Naive B cell (primary cell): ENCODE results near the gene LSAMP. TPM values are rescaled to one million over a fixed set of nuclear protein-coding genes. Genes with fewer than 3 reads are reported as not detected.
A peak's percentile ranks its signal among the peaks of the same experiment; 100 is the strongest.

Source experiments
- ATAC-seq, 2 donors: fragments of 150-1000 bp; cut with Tn5 transposase; 2 replicates each; pipeline ENCODE4 v1.10.0; 2021; ENCODE audit warnings: low read depth in 2 of 2, mild to moderate bottlenecking in 2 of 2, moderate library complexity in 2 of 2
- DNase-seq: peaks from one replicate; pipeline ENCODE4 v3.0.0; 2022
- H3K27ac Mint-ChIP-seq, 6 donors: one replicate each; pipeline ENCODE4 v1.8.0; 2020 to 2022; ENCODE audit warnings: mild to moderate bottlenecking in 6 of 6, mixed read lengths in 6 of 6, moderate library complexity in 5 of 6, inconsistent platforms in 2 of 6
- H3K27me3 Mint-ChIP-seq, 3 donors: one replicate each; pipeline ENCODE4 v1.8.0; 2021 to 2022; ENCODE audit warnings: mixed read lengths in 3 of 3, mild to moderate bottlenecking in 1 of 3
- H3K36me3 Mint-ChIP-seq, 2 donors: one replicate each; pipeline ENCODE4 v1.8.0; 2020 to 2022; ENCODE audit warnings: mixed read lengths in 2 of 2, inconsistent platforms in 1 of 2, mild to moderate bottlenecking in 1 of 2
- H3K4me1 Mint-ChIP-seq, 3 donors: one replicate each; pipeline ENCODE4 v1.8.0; 2020 to 2022; ENCODE audit warnings: mixed read lengths in 3 of 3, inconsistent platforms in 1 of 3, mild to moderate bottlenecking in 1 of 3, moderate library complexity in 1 of 3
- H3K4me3 Mint-ChIP-seq, 8 donors: one replicate each; pipeline ENCODE4 v1.8.0; 2020 to 2022; ENCODE audit warnings: mild to moderate bottlenecking in 8 of 8, mixed read lengths in 8 of 8, moderate library complexity in 8 of 8, inconsistent platforms in 2 of 8
- H3K9me3 Mint-ChIP-seq, 7 donors: one replicate each; pipeline ENCODE4 v1.8.0; 2020 to 2022; ENCODE audit warnings: mixed read lengths in 7 of 7, mild to moderate bottlenecking in 5 of 7, inconsistent platforms in 2 of 7, moderate library complexity in 1 of 7
- polyA plus RNA-seq, 6 donors: library from polyadenylated mRNA; unstranded; fragments of 300-500 nt; fragmentation: Illumina TruSeq; gene quantifications; one replicate each; pipeline ENCODE4 v1.2.3, GENCODE V29; 2021; ENCODE audit warnings: low read depth in 6 of 6

Gene LSAMP
- polyA plus RNA-seq: not detected

- Mint-ChIP-seq H3K27me3 (peaks cover 3 to 17% (median 14%) of the 10 kb centered on the region in 3 donors), H3K4me1 (no peaks in the 10 kb centered on the region), H3K9me3 (peaks cover 0 to 4% (median 2%) of the 10 kb centered on the region in 7 donors), H3K36me3 (no peaks in the 10 kb centered on the region), H3K4me3 (peak within 1 kb of the TSS in 1 of 8 donors; percentile 47), H3K27ac (no peak within 1 kb of the TSS)
- DNase-seq (no peak), ATAC-seq (no peak)
Observed at GRCh38 chr3:116445311-116445841, at the start of gene LSAMP. Gene LSAMP (minus strand): TSS chr3:116445487.

- DNase-seq: no peak
- no peak overlapping the region for H3K27ac Mint-ChIP-seq
- H3K27me3 Mint-ChIP-seq: no peaks in the 10 kb centered on the region
- H3K9me3 Mint-ChIP-seq: peaks cover 0 to 11% (median 2%) of the 10 kb centered on the region in 7 donors
- no peaks in the 10 kb centered on the region for H3K36me3 Mint-ChIP-seq
- no peaks in the 10 kb centered on the region for H3K4me1 Mint-ChIP-seq
- no peak overlapping the region for H3K4me3 Mint-ChIP-seq
- no peak for ATAC-seq
Observed at GRCh38 chr3:116492379-116492778, 47.1 kb upstream of the LSAMP start.

GRCh38 chr3:116483135-116483534, 37.8 kb upstream of the LSAMP start:
- no peaks in the 10 kb centered on the region for H3K4me1 Mint-ChIP-seq
- no peak for DNase-seq
- no peaks in the 10 kb centered on the region for H3K27me3 Mint-ChIP-seq
- H3K36me3 Mint-ChIP-seq: no peaks in the 10 kb centered on the region
- no peak overlapping the region for H3K4me3 Mint-ChIP-seq
- H3K9me3 Mint-ChIP-seq: peaks cover 5 to 25% (median 11%) of the 10 kb centered on the region in 7 donors
- ATAC-seq: no peak
- no peak overlapping the region for H3K27ac Mint-ChIP-seq

- Mint-ChIP-seq H3K27me3 (peaks cover 0 to 4% (median 0%) of the 10 kb centered on the region in 3 donors), H3K27ac (no peak overlapping the region), H3K36me3 (no peaks in the 10 kb centered on the region), H3K4me1 (no peaks in the 10 kb centered on the region), H3K4me3 (no peak overlapping the region), H3K9me3 (peaks cover 2 to 28% (median 14%) of the 10 kb centered on the region in 7 donors)
- no peak for DNase-seq
- ATAC-seq: no peak
Observed at GRCh38 chr3:116476691-116477090, 31.4 kb upstream of the LSAMP start.

- no peak overlapping the region for H3K27ac Mint-ChIP-seq
- ATAC-seq: no peak
Observed at GRCh38 chr3:116474801-116475200, 29.5 kb upstream of the LSAMP start.

GRCh38 chr3:116474032-116474780, 28.9 kb upstream of the LSAMP start:
- Mint-ChIP-seq H3K27me3 (peaks cover 0 to 4% (median 0%) of the 10 kb centered on the region in 3 donors), H3K4me3 (no peak overlapping the region), H3K27ac (no peak overlapping the region), H3K4me1 (no peaks in the 10 kb centered on the region), H3K9me3 (peaks cover 0 to 18% (median 10%) of the 10 kb centered on the region in 7 donors), H3K36me3 (no peaks in the 10 kb centered on the region)
- DNase-seq (no peak), ATAC-seq (no peak)

More at GRCh38 chr3:116474801-116475200, 29.5 kb upstream of the LSAMP start:
- no peaks in the 10 kb centered on the region for H3K4me1 Mint-ChIP-seq
- DNase-seq: no peak
- H3K36me3 Mint-ChIP-seq: no peaks in the 10 kb centered on the region
- peaks cover 0 to 4% (median 0%) of the 10 kb centered on the region in 3 donors for H3K27me3 Mint-ChIP-seq
- H3K9me3 Mint-ChIP-seq: peaks cover 0 to 24% (median 12%) of the 10 kb centered on the region in 7 donors
- no peak overlapping the region for H3K4me3 Mint-ChIP-seq

- no peak overlapping the region for H3K4me3 Mint-ChIP-seq
- no peaks in the 10 kb centered on the region for H3K4me1 Mint-ChIP-seq
- no peak overlapping the region for H3K27ac Mint-ChIP-seq
- DNase-seq (no peak), ATAC-seq (no peak)
- peaks cover 2 to 14% (median 8%) of the 10 kb centered on the region in 7 donors for H3K9me3 Mint-ChIP-seq
- H3K36me3 Mint-ChIP-seq: no peaks in the 10 kb centered on the region
- peaks cover 0 to 4% (median 0%) of the 10 kb centered on the region in 3 donors for H3K27me3 Mint-ChIP-seq
Observed at GRCh38 chr3:116473602-116474001, 28.3 kb upstream of the LSAMP start.

DNA sequence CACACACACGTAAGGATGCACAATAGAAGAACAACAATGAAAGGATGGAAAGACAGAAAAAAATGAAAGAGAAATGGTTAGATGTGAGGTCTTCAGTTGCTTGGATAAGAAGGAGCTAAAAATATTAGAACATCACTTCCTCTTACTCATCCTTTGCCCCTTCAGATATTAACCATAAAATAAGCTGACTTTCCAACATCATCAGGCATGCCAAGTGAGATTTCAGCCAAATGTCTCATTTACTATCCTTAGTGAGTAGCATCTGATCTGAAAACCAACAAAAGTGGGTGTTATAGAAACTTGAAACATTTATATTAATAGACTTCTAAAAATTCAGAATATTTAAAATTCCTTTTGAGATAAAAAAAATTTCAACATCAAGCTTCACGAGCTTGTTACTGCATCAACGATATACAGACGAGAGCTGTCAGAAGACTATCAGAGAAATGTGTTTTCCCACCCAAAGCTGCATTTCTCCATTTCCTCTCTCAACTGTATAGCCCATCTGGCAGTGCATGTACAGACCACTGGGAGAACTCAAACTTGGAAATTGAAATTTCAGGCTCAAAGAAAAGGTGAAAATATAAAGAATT, 25.4 kb upstream of the LSAMP start:
- Mint-ChIP-seq H3K27ac (no peak overlapping the region), H3K4me1 (no peaks in the 10 kb centered on the region), H3K9me3 (peaks cover 0 to 7% (median 3%) of the 10 kb centered on the region in 7 donors), H3K27me3 (peaks cover 0 to 4% (median 0%) of the 10 kb centered on the region in 3 donors), H3K4me3 (no peak overlapping the region), H3K36me3 (no peaks in the 10 kb centered on the region)
- ATAC-seq (no peak), DNase-seq (no peak)

DNA sequence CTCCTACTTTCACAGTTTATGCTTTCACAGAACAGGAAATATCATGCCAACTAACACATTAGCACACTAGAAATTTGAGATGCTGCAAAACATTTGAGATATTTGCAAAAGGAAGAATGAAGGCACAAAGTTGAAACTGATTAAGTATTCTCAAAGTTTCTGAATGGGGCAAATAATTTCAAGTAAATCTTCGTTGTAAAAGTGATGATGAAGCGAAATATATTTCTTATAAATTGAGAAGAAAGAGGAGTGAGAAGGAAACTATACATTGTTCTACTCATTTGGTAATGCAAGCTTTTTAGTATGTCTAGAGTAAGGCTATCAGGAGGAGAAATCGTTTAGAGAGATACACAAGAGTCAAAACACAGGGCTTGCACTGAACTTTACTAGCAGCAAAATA, 24.3 kb upstream of the LSAMP start:
- H3K9me3 Mint-ChIP-seq: peaks cover 0 to 7% (median 3%) of the 10 kb centered on the region in 7 donors
- H3K27ac Mint-ChIP-seq: no peak overlapping the region
- H3K27me3 Mint-ChIP-seq: peaks cover 0 to 4% (median 0%) of the 10 kb centered on the region in 3 donors
- H3K4me1 Mint-ChIP-seq: no peaks in the 10 kb centered on the region
- ATAC-seq (no peak), DNase-seq (no peak)
- H3K4me3 Mint-ChIP-seq: no peak overlapping the region
- H3K36me3 Mint-ChIP-seq: no peaks in the 10 kb centered on the region

DNA sequence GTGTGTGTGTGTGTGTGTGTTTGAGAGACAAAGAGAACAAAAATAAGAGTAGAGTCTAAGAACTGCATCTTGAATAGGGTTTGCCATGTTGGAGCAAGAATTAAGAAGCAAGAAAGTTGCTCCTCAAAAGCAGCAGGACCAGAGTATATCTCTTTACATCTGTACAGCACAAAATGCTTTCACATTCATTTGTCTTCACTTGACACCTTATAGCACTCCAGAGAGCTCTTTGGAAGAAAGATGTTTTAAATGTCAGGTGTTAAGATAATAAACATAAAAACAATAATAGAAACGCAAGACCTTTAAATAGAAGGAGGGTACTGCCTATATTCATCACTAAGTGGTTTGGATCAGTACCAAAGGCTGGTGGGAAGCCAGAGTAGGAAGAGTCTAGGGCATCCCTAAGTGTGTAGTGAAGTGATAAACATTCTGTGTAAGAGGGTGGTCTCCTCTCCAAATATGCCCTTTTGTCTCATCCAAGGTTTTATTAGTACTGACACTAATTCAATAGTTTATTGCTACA, 19.1 kb upstream of the LSAMP start:
- DNase-seq (no peak), ATAC-seq (no peak)
- no peaks in the 10 kb centered on the region for H3K4me1 Mint-ChIP-seq
- no peak overlapping the region for H3K4me3 Mint-ChIP-seq
- H3K36me3 Mint-ChIP-seq: no peaks in the 10 kb centered on the region
- H3K27me3 Mint-ChIP-seq: no peaks in the 10 kb centered on the region
- no peak overlapping the region for H3K27ac Mint-ChIP-seq
- H3K9me3 Mint-ChIP-seq: peaks cover 0 to 6% (median 5%) of the 10 kb centered on the region in 7 donors

- Mint-ChIP-seq H3K36me3 (no peaks in the 10 kb centered on the region), H3K27ac (no peak overlapping the region), H3K4me1 (no peaks in the 10 kb centered on the region), H3K4me3 (no peak overlapping the region), H3K27me3 (no peaks in the 10 kb centered on the region), H3K9me3 (peaks cover 0 to 17% (median 2%) of the 10 kb centered on the region in 7 donors)
- DNase-seq (no peak), ATAC-seq (no peak)
Observed at GRCh38 chr3:116453666-116454346, 8.5 kb upstream of the LSAMP start.

GRCh38 chr3:116449546-116450350, 4.5 kb upstream of the LSAMP start:
- ATAC-seq: no peak
- Mint-ChIP-seq H3K27ac (no peak overlapping the region), H3K27me3 (peaks cover 0 to 13% (median 13%) of the 10 kb centered on the region in 3 donors), H3K4me3 (no peak overlapping the region), H3K9me3 (peaks cover 0 to 9% (median 2%) of the 10 kb centered on the region in 7 donors), H3K4me1 (no peaks in the 10 kb centered on the region), H3K36me3 (no peaks in the 10 kb centered on the region)
- DNase-seq: no peak

DNA sequence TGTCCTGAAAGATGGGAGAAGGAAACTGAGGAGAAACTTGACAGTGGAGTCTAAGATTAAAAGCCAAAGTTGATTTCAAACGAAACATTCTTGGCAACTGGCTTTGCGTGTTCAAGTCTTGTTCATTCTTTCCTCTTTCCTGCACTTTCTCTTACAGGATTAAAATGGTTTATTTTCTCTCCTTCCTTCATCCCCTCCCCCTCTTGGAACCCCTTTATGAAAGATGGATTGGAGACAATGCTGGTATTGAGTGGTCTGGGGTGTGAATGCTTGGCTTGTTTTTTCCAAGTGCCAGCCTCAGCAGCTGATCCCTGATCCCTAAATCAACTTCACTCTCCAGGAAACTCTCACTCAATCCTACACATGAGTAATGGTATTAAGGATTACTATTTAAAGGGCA, 703 bp upstream of the LSAMP start:
- no peak overlapping the region for H3K4me3 Mint-ChIP-seq
- no peak overlapping the region for H3K27ac Mint-ChIP-seq
- H3K36me3 Mint-ChIP-seq: no peaks in the 10 kb centered on the region
- peaks cover 3 to 17% (median 14%) of the 10 kb centered on the region in 3 donors for H3K27me3 Mint-ChIP-seq
- no peak for DNase-seq
- H3K4me1 Mint-ChIP-seq: no peaks in the 10 kb centered on the region
- peaks cover 0 to 4% (median 2%) of the 10 kb centered on the region in 7 donors for H3K9me3 Mint-ChIP-seq
- ATAC-seq: no peak
